GM12864 (cell line): ENCODE results near the gene TAF11.

ENCODE experiments used
- DNase-seq: peaks from one replicate; pipeline ENCODE4 v3.0.0-alpha.2; 2011; ENCODE audit warnings: low read depth
- H3K4me3 ChIP-seq: 2 replicates; pipeline ENCODE4 v1.5.1; 2011; ENCODE audit warnings: mild to moderate bottlenecking, low read depth, low read length, control low read depth
- TF ChIP-seq, protein P1 (sequence below): IDR thresholded peaks from 2 replicates; pipeline ENCODE4 v1.5.1; 2011; ENCODE audit warnings: low read depth, mild to moderate bottlenecking, moderate library complexity, low read length, control low read depth, inconsistent platforms; ENCODE audit errors: missing control alignments

TAF11 gene

DNA sequence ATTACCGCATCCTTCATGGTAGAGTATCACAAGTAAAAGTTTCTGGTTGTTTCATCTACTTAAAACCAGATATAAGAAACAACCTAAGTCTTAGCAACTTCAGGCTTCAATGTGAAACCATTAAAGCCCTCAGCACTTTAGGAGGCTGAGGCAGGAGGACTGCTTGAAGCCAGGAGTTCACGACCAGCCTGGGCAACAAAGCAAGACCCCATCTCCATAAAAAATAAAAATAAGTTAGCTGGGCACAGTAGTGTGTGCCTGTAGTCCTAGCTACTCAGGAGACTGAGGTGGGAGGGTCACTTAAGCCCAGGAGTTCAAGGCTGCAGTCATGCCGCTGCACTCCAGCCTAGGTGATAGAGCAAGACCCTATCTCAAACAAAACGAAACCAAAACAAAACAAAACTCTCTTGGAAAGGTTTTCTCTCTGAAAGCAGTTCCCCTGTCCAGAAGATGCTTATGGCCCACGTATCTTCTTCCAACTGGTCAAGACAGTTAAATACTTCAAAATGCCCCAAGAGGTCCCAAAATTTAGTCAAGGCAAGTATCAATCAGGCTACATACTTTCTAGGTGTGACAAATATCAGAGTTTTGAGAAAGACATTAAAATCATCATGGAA is 9.9 kb downstream of the TAF11 start:
- no peak overlapping the region for H3K4me3 ChIP-seq
- DNase-seq: no peak
- TF ChIP-seq, protein P1, sequence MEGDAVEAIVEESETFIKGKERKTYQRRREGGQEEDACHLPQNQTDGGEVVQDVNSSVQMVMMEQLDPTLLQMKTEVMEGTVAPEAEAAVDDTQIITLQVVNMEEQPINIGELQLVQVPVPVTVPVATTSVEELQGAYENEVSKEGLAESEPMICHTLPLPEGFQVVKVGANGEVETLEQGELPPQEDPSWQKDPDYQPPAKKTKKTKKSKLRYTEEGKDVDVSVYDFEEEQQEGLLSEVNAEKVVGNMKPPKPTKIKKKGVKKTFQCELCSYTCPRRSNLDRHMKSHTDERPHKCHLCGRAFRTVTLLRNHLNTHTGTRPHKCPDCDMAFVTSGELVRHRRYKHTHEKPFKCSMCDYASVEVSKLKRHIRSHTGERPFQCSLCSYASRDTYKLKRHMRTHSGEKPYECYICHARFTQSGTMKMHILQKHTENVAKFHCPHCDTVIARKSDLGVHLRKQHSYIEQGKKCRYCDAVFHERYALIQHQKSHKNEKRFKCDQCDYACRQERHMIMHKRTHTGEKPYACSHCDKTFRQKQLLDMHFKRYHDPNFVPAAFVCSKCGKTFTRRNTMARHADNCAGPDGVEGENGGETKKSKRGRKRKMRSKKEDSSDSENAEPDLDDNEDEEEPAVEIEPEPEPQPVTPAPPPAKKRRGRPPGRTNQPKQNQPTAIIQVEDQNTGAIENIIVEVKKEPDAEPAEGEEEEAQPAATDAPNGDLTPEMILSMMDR: no peak

DNA sequence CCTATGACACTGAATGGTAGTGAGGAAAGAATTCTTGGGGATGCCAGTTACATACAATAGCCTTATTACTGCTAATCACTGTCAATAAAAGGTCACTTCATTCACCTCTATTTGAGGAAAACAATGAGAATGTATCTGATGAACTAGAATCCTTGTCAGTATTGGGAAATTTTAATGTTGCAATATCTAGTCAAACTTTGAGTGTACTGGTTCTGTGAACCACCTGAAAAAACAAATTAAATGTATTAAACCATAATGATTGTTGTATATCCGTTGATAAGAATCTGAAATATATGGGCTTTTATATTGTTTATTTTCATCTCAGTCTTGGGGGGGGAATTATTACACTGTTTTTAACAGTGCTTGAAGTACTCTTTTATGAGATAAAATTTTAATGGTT is 10.6 kb downstream of the TAF11 start:
- TF ChIP-seq, protein P1: no peak
- no peak overlapping the region for H3K4me3 ChIP-seq
- no peak for DNase-seq

DNA sequence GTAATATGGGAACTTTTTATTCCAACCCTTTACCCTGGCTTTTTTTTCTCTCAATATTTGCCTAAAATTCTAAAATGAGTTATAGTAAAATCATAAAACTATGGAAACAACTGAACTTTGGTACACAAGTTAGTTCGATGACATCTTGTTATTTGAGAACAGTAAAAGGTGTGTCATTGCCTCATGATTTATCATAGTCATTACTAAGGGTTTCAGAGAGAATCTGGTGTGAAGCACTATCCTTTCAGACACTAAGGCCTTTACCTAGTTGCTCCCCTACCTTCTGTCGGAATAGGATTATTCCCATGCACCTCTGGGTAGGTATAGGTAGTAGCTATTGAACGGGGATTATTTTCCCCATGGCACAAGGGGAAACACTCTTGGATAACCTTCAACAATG is 11.4 kb downstream of the TAF11 start:
- DNase-seq: no peak
- TF ChIP-seq, protein P1: no peak
- no peak overlapping the region for H3K4me3 ChIP-seq

DNA sequence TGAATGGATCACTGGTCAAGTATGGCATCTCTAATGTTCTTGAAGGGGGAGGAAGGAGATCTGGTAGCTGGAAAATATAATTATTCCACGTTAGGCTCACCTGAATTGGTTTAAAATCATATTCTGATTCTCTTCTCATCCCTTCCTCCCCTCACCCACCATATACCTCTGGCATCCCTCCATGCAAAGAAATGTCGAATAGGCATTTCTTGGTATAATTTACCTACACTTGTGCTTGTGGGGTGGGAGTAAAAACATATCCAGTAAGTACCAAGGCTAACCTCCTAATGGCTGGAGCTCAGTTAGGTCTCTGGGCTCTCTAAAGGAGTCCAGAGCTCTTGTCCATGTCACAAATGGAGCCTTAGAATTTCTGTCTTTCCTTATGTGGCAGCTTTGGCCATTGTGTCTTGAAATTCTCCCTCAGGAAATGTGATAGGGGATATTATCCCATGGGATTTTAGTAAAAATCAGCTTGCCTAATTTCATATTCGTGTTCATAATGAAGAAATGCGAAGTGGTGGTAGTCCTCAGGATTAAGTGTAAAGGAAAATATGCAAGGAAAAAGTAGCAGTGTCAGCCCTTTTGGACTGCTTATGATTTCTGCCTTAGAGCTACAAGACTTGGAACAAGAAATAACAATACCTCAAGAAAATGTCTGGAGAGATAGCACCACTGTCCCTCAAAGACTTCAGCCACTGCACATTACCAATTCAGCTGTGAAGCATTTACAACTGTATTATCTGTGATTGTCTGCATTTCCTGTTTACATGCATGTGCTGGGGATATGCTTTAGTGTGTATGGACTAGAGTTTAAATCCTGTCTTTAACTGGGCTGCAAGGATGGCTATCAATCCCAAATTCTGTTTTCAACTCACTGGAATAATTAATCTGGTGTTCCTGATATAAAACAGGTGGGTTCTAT is 12.3 kb downstream of the TAF11 start:
- H3K4me3 ChIP-seq: no peak overlapping the region
- TF ChIP-seq, protein P1: no peak
- DNase-seq: no peak

DNA sequence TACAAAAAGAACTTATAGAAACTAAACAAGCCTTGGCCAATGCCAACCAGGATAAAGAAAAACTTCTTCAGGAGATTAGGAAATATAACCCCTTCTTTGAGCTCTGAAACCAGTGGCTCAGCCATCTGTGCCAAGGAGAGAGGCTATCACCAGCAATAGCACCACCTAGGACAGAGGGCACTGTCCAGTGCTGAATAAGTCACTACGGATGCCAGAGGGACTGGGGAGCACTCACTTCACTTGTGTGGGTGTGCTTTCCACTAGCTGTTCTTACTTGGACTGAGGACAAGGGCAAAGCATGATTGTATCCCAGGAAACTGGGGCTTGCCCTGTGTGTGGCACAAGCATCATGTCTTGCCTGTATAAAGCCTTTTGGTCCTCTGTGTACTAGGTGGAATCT is 15.5 kb downstream of the TAF11 start:
- TF ChIP-seq, protein P1: no peak
- no peak for DNase-seq
- no peak overlapping the region for H3K4me3 ChIP-seq

DNA sequence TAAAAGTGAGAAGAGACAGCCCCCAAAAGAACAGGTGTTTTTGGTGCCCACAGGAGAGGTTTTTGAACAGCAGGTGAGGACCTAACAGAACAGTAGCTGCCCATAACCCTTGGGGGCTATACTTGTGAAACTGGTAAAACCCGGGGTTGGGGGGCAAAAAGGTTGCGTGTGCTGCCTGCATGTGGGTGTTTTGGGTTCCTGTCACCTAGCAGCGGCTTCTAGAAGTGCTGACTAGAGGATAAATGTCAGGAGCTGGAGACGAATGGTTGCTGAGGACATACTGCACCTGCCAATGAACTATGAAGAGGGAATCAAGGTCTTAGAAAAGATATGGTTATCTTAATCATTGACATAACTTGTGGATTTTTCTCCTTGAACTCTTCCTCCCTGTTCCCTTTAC is 16.0 kb downstream of the TAF11 start:
- TF ChIP-seq, protein P1: no peak
- no peak overlapping the region for H3K4me3 ChIP-seq
- DNase-seq: no peak
